ENCODE data around the gene SPG7.

The SPG7 gene

GRCh38 chr16:89517128-89517527, 8.9 kb downstream of the SPG7 start:
- no peak for DNase-seq
- no peak for ATAC-seq

DNA sequence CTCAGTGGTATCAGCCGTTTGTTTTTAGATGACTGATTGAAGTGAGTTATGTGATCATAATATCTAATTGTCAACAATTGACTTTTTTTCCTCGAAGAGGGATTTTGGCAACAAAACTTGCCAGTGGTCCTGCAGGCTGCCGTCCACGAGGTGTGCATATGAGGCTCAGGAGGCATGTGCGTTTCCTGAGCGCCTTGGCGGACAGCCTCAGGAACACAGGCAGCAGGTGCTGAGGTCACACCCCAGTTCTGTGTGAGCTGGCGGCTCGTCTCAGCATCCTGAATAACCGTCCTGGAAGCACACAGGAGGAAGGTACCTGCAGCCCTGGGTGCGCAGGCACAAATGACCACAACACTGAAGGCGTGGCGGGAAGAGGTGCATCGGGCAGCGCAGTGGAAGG, 11.7 kb downstream of the SPG7 start:
- ATAC-seq = no peak

DNA sequence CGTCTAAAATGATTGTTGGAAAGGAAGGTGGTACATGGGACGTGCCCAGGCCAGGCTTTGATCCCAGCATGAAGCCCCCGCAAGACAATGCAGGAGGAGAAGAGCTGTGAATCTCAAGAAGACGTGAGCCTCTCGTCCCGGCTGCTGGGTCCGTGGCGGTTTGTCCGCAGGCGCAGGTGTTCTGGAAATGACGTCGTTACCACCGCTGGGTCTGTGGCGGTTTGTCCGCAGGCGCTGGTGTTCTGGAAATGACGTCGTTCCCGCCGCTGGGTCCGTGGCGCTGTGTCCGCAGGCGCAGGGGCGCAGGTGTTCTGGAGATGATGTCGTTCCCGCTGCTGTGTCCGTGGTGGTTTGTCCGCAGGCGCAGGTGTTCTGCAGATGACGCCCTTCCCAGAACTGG, 14.1 kb downstream of the SPG7 start:
- ATAC-seq (no peak), DNase-seq (no peak)

More for the DNA sequence above, 11.7 kb downstream of the SPG7 start:
- no peak for DNase-seq

GRCh38 chr16:89523680-89524344, 15.6 kb downstream of the SPG7 start:
- ATAC-seq (no peak), DNase-seq (no peak)

- DNase-seq = no peak
- ATAC-seq = no peak
Observed at GRCh38 chr16:89525146-89525913, 17.1 kb downstream of the SPG7 start.

- no peak for ATAC-seq
- DNase-seq = no peak
Observed at GRCh38 chr16:89529097-89529496, 20.9 kb downstream of the SPG7 start.

DNA sequence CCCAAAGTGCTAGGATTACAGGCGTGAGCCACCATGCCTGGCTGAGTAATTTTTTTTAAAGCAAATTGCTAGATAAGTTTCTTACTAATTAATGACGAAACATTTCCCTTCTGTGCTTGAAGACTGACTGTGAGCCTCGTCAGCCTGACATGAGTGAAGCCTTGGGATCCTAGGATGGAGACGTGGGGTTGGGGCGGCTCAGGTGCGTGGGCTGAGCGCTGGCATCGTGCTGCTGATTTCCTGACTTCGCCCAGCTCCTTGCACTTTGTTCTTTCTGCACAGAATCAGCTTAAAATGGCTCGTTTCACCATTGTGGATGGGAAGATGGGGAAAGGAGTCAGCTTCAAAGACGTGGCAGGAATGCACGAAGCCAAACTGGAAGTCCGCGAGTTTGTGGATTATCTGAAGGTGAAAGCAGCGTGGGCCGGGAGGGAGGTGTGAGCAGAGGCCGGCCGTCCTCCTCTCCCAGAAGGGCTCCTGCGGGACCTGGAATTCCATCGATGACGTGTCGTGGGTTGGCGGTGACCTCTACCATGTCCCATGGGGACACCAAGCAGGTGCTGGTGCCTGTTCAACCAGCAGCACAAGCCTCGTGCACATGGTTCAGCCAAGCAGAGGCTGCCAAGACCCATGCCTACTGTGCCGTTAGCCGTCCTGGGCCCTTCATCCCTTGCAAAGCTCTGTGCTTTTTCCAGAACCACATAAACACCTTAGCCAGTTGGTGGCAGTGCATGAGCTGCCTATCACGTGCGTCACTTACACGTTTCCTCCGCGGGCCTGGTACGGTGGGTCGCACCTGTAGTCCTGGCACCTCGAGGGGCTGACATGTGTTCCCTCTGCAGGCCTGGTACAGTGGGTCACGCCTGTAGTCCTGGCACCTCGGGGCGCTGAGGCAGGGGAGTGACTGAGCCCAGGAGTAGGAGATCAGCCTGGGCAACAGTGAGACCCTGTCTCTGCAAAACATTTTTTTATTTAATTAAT, 22.5 kb downstream of the SPG7 start:
- DNase-seq = no peak
- ATAC-seq = no peak

- no peak for ATAC-seq
- DNase-seq = no peak
Observed at GRCh38 chr16:89531821-89532526, 23.8 kb downstream of the SPG7 start.

- DNase-seq (no peak), ATAC-seq (no peak)
Observed at GRCh38 chr16:89534252-89534756, 26.1 kb downstream of the SPG7 start.

DNA sequence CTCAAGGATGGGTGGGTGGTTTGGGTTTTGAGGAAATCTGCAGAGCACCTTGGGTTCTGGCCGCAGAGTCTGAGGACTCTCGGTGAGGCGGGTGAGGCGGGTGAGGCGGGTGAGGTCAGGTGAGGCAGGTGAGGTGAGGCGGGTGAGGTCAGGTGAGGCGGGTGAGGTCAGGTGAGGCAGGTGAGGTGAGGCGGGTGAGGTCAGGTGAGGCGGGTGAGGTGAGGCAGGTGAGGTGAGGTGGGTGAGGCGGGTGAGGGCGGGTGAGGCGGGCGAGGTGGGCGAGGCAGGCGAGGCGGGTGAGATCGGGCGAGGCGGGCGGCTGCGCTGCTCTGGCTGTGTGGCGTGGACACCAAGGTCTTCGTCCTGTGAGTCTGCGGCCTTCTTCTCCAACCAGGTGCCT, 28.2 kb downstream of the SPG7 start:
- DNase-seq = no peak
- no peak for ATAC-seq

DNA sequence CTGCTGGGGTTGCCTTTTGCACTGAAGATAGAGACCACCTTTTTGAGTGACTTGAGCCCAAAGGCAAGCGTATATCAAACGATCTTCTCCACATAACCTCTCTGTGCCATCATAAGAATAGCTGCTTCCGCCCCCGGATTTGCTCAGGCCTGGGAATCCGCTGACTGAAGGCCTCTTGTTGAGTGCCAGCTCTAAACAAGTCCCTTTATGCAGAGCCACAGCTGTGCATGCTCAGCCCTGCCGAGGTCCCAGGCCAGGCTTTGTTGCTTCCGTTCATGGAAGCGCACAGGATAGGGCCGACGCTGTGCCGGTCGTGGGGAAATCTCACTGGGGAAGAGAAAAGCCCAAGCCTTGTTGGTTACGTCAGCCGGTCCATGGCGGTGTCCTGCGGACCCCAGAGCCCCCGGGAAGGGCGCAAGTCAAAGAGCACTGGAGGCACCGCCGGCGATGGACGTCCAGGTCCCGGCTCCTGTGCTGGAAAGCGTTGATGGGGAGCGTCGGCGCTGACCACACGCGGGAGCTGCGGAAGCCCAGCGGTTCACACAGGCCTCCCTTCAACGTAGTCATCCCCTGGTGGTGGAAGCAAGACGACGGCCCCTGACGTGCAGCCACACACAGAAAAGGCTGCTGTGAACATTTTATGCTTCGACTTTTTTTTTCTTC, 28.8 kb downstream of the SPG7 start:
- DNase-seq = no peak

DNA sequence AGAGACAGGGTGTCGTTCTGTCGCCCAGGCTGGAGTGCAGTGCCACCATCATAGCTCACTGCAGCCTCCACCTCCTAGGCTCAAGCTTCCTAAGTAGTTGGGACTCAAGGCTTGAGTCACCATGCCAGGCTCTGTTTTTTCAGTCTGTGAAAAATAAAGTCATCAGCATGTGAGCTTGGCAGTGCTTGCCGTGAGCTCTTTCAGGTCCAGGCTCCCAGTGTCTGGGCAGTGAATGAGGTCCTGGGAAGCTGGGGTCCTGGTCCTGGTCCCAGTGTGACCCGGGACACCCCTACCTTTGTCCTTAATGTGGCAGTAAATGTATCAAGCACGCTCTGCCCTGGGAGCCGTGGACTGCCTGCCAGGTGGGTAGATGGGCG, 29.3 kb downstream of the SPG7 start:
- no peak for DNase-seq
- ATAC-seq = no peak

More for the DNA sequence above, 28.8 kb downstream of the SPG7 start:
- ATAC-seq = no peak

DNA sequence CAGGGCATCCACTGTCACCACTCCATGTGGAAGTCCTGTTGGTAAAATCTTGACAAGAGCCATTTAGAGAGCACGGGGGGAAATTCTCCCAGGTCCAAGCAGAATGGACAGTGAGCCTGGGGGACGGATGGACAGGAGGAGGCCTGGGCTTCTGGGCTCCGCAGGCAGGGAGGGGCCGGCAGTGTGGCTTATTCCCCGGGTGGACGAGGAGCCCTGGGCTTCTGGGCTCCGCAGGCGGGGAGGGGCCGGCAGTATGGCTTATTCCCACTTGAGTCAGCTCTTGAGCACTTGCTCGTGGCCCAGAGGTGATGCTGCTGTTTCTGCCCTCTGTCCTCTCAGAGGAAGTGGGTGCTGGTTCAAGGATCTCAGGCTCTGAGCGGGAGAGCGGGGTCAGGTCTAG, 30.1 kb downstream of the SPG7 start:
- DNase-seq (no peak), ATAC-seq (no peak)

GRCh38 chr16:89540557-89540956, 32.4 kb downstream of the SPG7 start:
- no peak for DNase-seq
- ATAC-seq = no peak

DNA sequence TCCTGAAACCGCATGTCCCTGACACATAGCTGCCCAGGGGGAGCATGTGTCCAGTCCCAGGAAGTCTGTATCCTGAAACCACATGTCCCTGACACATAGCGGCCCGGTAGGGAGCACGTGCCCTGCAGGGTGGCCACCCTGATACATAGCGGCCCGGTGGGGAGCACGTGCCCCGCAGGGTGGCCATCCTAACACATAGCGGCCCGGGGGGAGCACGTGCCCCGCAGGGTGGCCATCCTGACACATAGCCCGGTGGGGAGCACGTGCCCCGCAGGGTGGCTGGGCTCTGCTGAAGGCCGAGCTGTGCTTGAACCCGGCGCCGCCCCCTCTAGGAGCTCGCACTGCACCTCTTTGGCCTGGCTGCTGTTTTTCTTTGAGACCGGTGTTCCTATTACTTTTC, 33.6 kb downstream of the SPG7 start:
- ATAC-seq (no peak), DNase-seq (no peak)

DNA sequence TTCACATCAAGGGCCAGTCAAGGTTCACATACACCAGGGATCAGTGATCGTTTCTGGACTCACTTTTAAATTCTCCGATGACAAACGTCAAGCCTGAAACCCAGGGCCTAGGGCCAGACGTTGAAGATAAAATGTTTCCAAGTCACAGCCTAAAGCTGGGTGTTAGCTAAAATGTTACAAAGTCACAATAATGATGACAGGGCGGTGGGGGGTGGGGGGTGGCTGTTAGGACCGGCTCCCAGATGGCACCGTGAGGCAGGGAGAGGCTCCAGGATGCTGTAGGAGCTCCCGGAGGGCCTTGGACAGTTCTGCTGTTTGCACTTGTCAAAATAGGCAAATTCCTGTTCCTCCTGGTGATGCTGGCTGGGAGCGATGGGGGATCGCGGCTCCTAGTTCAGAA, 35.9 kb downstream of the SPG7 start:
- no peak for ATAC-seq
- no peak for DNase-seq

- DNase-seq (no peak), ATAC-seq (no peak)
Observed at GRCh38 chr16:89544713-89545043, 36.5 kb downstream of the SPG7 start.

- no peak for ATAC-seq
Observed at GRCh38 chr16:89545044-89545830, 37.0 kb downstream of the SPG7 start.

DNA sequence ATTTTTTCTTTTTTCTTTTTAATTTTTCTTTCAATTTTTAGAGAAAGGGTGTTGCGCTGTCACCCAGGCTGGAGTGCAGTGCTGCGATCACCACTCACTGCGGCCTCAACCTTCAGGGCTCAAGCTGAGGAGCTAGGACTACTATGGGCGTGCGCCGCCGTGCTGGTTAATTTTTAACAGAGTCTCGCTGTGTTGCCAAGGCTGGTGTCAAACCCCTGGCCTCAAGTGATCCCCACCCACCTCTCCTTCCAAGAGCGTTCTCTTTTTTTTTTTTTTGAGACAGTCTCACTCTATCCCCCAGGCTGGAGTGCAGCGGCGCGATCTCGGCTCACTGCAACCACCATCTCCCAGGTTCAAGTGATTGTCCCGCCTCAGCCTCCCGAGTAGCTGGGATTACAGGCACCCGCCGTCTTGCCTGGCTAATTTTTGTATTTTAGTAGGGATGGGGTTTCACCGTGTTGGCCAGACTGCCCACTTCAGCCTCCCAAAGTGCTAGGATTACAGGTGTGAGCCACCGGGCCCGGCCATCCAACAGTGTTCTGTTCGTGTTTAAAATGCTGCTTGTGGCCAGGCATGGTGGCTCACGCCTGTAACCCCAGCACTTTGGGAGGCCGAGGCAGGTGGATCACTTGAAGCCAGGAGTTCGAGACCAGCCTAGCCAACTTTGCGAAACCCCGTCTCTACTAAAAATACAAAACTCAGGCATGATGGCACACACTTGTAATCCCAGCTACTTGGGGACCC, 37.8 kb downstream of the SPG7 start:
- ATAC-seq (no peak), DNase-seq (no peak)

More at GRCh38 chr16:89545044-89545830, 37.0 kb downstream of the SPG7 start:
- DNase-seq = no peak

DNA sequence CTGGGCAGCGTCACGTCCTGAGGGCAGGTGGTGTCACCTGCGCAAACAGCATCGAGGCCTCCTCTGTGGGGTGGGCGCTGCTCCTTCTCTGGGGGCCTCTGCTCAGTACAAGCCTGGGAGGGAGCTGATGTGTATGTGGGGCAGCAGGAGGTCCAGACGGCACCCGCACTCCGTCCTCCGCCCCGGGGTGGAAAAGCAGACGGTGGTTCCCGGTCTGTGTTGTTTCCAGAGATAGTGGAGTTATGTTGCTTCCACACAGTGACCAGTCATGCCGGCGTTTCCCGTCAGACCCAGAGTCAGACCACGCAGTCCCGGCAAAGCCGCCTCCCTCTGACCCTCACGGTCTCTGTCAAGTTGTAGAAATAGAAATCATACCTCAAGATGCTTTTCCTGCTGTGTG, 38.6 kb downstream of the SPG7 start:
- ATAC-seq (no peak), DNase-seq (no peak)

Measured in stimulated activated naive CD8-positive, alpha-beta T cell treated with anti-CD3 and anti-CD28 coated beads, Interleukin-15, Interleukin-2, amounts not matched to agents 100 U/mL and 50 U/mL, for 24 hours (primary cell).